Amygdala (tissue), 56 donors: ENCODE measurements around the gene DPF1.
A peak's percentile ranks its signal among the peaks of the same experiment; 100 is the strongest.

Experiments used
- DNase-seq, 56 donors: peaks; one replicate each; lab custom pipeline; 2025; lab: John Stamatoyannopoulos, UW

DPF1 gene

GRCh38 chr19:38203197-38203596 lies 20.8 kb downstream of the DPF1 start:
- no peak for DNase-seq

GRCh38 chr19:38202504-38202903 lies 21.5 kb downstream of the DPF1 start:
- DNase-seq, result no peak

GRCh38 chr19:38201731-38202130 lies 22.3 kb downstream of the DPF1 start:
- no peak for DNase-seq

- DNase-seq, result no peak
Measured at GRCh38 chr19:38199340-38199739, 24.7 kb downstream of the DPF1 start.

- no peak for DNase-seq
Measured at GRCh38 chr19:38197937-38198704, 25.9 kb downstream of the DPF1 start.

- DNase-seq, result no peak
Measured at GRCh38 chr19:38196948-38197656, 26.9 kb downstream of the DPF1 start.

GRCh38 chr19:38196245-38196837 lies 27.7 kb downstream of the DPF1 start:
- DNase-seq, result no peak

GRCh38 chr19:38195237-38195636 lies 28.8 kb downstream of the DPF1 start:
- no peak for DNase-seq

- DNase-seq, result no peak
Measured at GRCh38 chr19:38194061-38194701, 29.8 kb downstream of the DPF1 start.

- DNase-seq, result no peak
Measured at GRCh38 chr19:38193445-38193844, 30.6 kb downstream of the DPF1 start.

- no peak for DNase-seq
Measured at GRCh38 chr19:38191747-38192146, 32.3 kb downstream of the DPF1 start.

- DNase-seq, result no peak
Measured at GRCh38 chr19:38190793-38191192, 33.2 kb downstream of the DPF1 start.

- DNase-seq, result no peak
Measured at GRCh38 chr19:38190061-38190460, 34.0 kb downstream of the DPF1 start.

- DNase-seq, result no peak
Measured at GRCh38 chr19:38185562-38185961, 38.5 kb downstream of the DPF1 start.

- no peak for DNase-seq
Measured at GRCh38 chr19:38184815-38185214, 39.2 kb downstream of the DPF1 start.

- peak in 5 of 56 donors; percentile 4 to 28 (median 13) for DNase-seq
Measured at GRCh38 chr19:38183251-38183897, 40.6 kb downstream of the DPF1 start.

GRCh38 chr19:38182536-38183210 lies 41.3 kb downstream of the DPF1 start:
- no peak for DNase-seq

GRCh38 chr19:38180071-38180470 lies 44.0 kb downstream of the DPF1 start:
- DNase-seq, result no peak

- DNase-seq, result no peak
Measured at GRCh38 chr19:38175422-38175821, 48.6 kb downstream of the DPF1 start.
